Loucy (cell line): ENCODE results near the gene NHS.

ENCODE experiments used
- H2AFZ ChIP-seq: fragments of 200-600 bp; sonication (generic); 2 replicates; pipeline ENCODE4 v1.6.0; 2016; ENCODE audit warnings: antibody characterized with exemption, mild to moderate bottlenecking, low read length, moderate library complexity
- H3F3A ChIP-seq: fragments of 200-600 bp; 2 replicates; pipeline ENCODE4 v1.6.0; 2016; ENCODE audit warnings: antibody characterized with exemption, low read depth, mild to moderate bottlenecking
- H3K27me3 ChIP-seq: fragments of 200-600 bp; sonication (generic); 2 replicates; pipeline ENCODE4 v1.6.1; 2014; ENCODE audit warnings: low read length, mild to moderate bottlenecking; ENCODE audit not compliant: insufficient read depth, poor library complexity, severe bottlenecking
- H3K36me3 ChIP-seq: fragments of 200-600 bp; sonication (generic); 2 replicates; pipeline ENCODE4 v1.6.1; 2016; ENCODE audit warnings: low read length; ENCODE audit not compliant: insufficient read depth
- H3K4me1 ChIP-seq: fragments of 200-600 bp; sonication (generic); 2 replicates; pipeline ENCODE4 v1.5.1; 2014; ENCODE audit warnings: low read length, mild to moderate bottlenecking; ENCODE audit not compliant: insufficient read depth, poor library complexity, severe bottlenecking
- H3K4me2 ChIP-seq: fragments of 200-600 bp; sonication (generic); 2 replicates; pipeline ENCODE4 v1.6.0; 2014; ENCODE audit warnings: antibody characterized with exemption, low read length, low read depth, mild to moderate bottlenecking; ENCODE audit not compliant: poor library complexity, severe bottlenecking
- H3K4me3 ChIP-seq: fragments of 200-600 bp; sonication (generic); 2 replicates; pipeline ENCODE4 v1.5.1; 2014; ENCODE audit warnings: low read length, mild to moderate bottlenecking, mixed read lengths; ENCODE audit not compliant: poor library complexity, severe bottlenecking
- H3K79me2 ChIP-seq: fragments of 200-600 bp; sonication (generic); 2 replicates; pipeline ENCODE4 v1.6.1; 2014; ENCODE audit warnings: low read length; ENCODE audit not compliant: insufficient read depth
- H3K9ac ChIP-seq: fragments of 200-600 bp; sonication (generic); 2 replicates; pipeline ENCODE4 v1.6.0; 2014; ENCODE audit warnings: mild to moderate bottlenecking, low read depth, low read length, moderate library complexity; ENCODE audit not compliant: poor library complexity, severe bottlenecking
- H3K9me2 ChIP-seq: fragments of 200-600 bp; sonication (generic); replicated peaks from 2 replicates; pipeline ENCODE4 v1.6.1; 2016; ENCODE audit warnings: low read depth, low read length, mixed read lengths
- H3K9me3 ChIP-seq: fragments of 200-600 bp; sonication (generic); 2 replicates; pipeline ENCODE4 v1.6.1; 2014; ENCODE audit warnings: mild to moderate bottlenecking, antibody characterized with exemption, low read length, low read depth; ENCODE audit not compliant: insufficient read depth
- H4K20me1 ChIP-seq: fragments of 200-600 bp; sonication (generic); 2 replicates; pipeline ENCODE4 v1.6.0; 2014; ENCODE audit warnings: antibody characterized with exemption, low read length, mild to moderate bottlenecking; ENCODE audit not compliant: insufficient read depth, poor library complexity, severe bottlenecking
- CTCF ChIP-seq: fragments of 200-600 bp; sonication (generic); conservative IDR thresholded peaks from 2 replicates; pipeline ENCODE4 v1.5.1; 2014; ENCODE audit warnings: mild to moderate bottlenecking, antibody characterized with exemption, low read length
- EZH2phosphoT487 ChIP-seq: fragments of 200-600 bp; IDR thresholded peaks from 2 replicates; pipeline ENCODE4 v1.6.1; 2018; ENCODE audit warnings: antibody characterized with exemption, mild to moderate bottlenecking, moderate library complexity, borderline replicate concordance

The NHS gene

GRCh38 chrX:17525762-17526555, 151.0 kb downstream of the NHS start:
- H3K36me3 ChIP-seq, result no peaks in the 10 kb centered on the region
- no peak overlapping the region for H3K4me3 ChIP-seq
- no peaks in the 10 kb centered on the region for H3K27me3 ChIP-seq
- H3F3A ChIP-seq, result no peaks in the 10 kb centered on the region
- H3K4me2 ChIP-seq, result no peak overlapping the region
- H3K4me1 ChIP-seq, result no peaks in the 10 kb centered on the region
- no peak overlapping the region for H2AFZ ChIP-seq
- H4K20me1 ChIP-seq, result no peaks in the 10 kb centered on the region
- H3K9me2 ChIP-seq, result no peaks in the 10 kb centered on the region
- TF ChIP-seq EZH2phosphoT487, result no peak
- TF ChIP-seq CTCF, result no peak
- H3K9me3 ChIP-seq, result no peaks in the 10 kb centered on the region
- H3K9ac ChIP-seq, result no peak overlapping the region
- no peaks in the 10 kb centered on the region for H3K79me2 ChIP-seq

- Histone ChIP-seq H3F3A (no peaks in the 10 kb centered on the region), H3K27me3 (no peaks in the 10 kb centered on the region), H3K4me3 (no peak overlapping the region), H4K20me1 (no peaks in the 10 kb centered on the region), H3K4me2 (no peak overlapping the region), H3K79me2 (no peaks in the 10 kb centered on the region), H3K9ac (no peak overlapping the region), H2AFZ (no peak overlapping the region), H3K4me1 (no peaks in the 10 kb centered on the region), H3K36me3 (no peaks in the 10 kb centered on the region), H3K9me2 (no peaks in the 10 kb centered on the region), H3K9me3 (no peaks in the 10 kb centered on the region)
- TF ChIP-seq EZH2phosphoT487 (no peak), CTCF (no peak)
Measured at GRCh38 chrX:17527135-17527701, 152.2 kb downstream of the NHS start.

GRCh38 chrX:17527922-17528321, 152.9 kb downstream of the NHS start:
- H3K9me2 ChIP-seq, result no peaks in the 10 kb centered on the region
- H3K9me3 ChIP-seq, result no peaks in the 10 kb centered on the region
- H3K4me1 ChIP-seq, result no peaks in the 10 kb centered on the region
- no peaks in the 10 kb centered on the region for H3K79me2 ChIP-seq
- no peak overlapping the region for H3K4me2 ChIP-seq
- no peaks in the 10 kb centered on the region for H3K27me3 ChIP-seq
- no peak overlapping the region for H3K4me3 ChIP-seq
- H3K9ac ChIP-seq, result no peak overlapping the region
- no peak overlapping the region for H2AFZ ChIP-seq
- H3K36me3 ChIP-seq, result no peaks in the 10 kb centered on the region
- no peaks in the 10 kb centered on the region for H3F3A ChIP-seq
- H4K20me1 ChIP-seq, result no peaks in the 10 kb centered on the region
- no peak for TF ChIP-seq CTCF
- no peak for TF ChIP-seq EZH2phosphoT487
